ENCODE results near the gene CLEC4E.

- TF ChIP-seq MXI1 (IDR thresholded peaks at IDR 0.05; ENCODE audit: borderline replicate concordance, low read depth, low read length) = no peak
- TF ChIP-seq SMC3 (IDR thresholded peaks at IDR 0.05; ENCODE audit: low read depth, low read length) = no peak
- TF ChIP-seq CTCF (conservative IDR thresholded peaks at IDR 0.05; ENCODE audit: low read depth, low read length) = no peak
- TF ChIP-seq, protein P1, sequence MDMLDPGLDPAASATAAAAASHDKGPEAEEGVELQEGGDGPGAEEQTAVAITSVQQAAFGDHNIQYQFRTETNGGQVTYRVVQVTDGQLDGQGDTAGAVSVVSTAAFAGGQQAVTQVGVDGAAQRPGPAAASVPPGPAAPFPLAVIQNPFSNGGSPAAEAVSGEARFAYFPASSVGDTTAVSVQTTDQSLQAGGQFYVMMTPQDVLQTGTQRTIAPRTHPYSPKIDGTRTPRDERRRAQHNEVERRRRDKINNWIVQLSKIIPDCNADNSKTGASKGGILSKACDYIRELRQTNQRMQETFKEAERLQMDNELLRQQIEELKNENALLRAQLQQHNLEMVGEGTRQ (IDR thresholded peaks at IDR 0.05; ENCODE audit: low read depth, low read length) = no peak
- TF ChIP-seq POLR2A (IDR thresholded peaks at IDR 0.05; ENCODE audit: low read depth, low read length) = no peak
Measured at GRCh38 chr12:8562310-8562709, 21.6 kb upstream of the CLEC4E start.

All from IMR-90 (cell line).